Esophagus muscularis mucosa (tissue), 4 donors: Measurements from ENCODE around the gene FEM1A. TPM values are rescaled to one million over a fixed set of nuclear protein-coding genes. Genes with fewer than 3 reads are reported as not detected.
"Not testable (repeated sequence)": the region's sequence is repeated elsewhere in the genome, so short reads cannot be mapped to it uniquely, and the experiment has no call there.

Source experiments
- DNase-seq: peaks from one replicate; pipeline ENCODE4 v3.0.0-alpha.2; 2017; ENCODE audit errors: extremely low spot score
- H3K27ac ChIP-seq, 4 donors: fragments of 200-600 bp; sonication (generic); replicated peaks in 1 of 4; 1 replicate in 3 of 4; 2 replicates in 1 of 4; pipeline ENCODE4 v1.5.1; 2016 to 2019; ENCODE audit warnings: mild to moderate bottlenecking in 1 of 4
- H3K27me3 ChIP-seq, 4 donors: fragments of 200-600 bp; sonication (generic); one replicate each; pipeline versions ENCODE4 v1.5.1 to v1.6.0; 2016 to 2019
- H3K36me3 ChIP-seq, 4 donors: fragments of 200-600 bp; sonication (generic); one replicate each; pipeline ENCODE4 v1.5.1; 2016 to 2019
- H3K4me1 ChIP-seq, 4 donors: fragments of 200-600 bp; sonication (generic); one replicate each; pipeline ENCODE4 v1.5.1; 2016 to 2019
- H3K4me3 ChIP-seq, 4 donors: fragments of 200-600 bp; sonication (generic); 1 replicate in 2 of 4; 2 replicates in 2 of 4; pipeline ENCODE4 v1.5.1; 2016 to 2019; ENCODE audit warnings: mild to moderate bottlenecking in 4 of 4, moderate library complexity in 1 of 4
- H3K9me3 ChIP-seq, 4 donors: fragments of 200-600 bp; sonication (generic); 1 replicate in 3 of 4; 2 replicates in 1 of 4; pipeline ENCODE4 v1.5.1; 2016 to 2019
- CTCF ChIP-seq, 3 experiments: fragments of 200-600 bp in 2 of 3; fragments of 450-650 bp in 1 of 3; sonication (generic) in 2 of 3; IDR thresholded peaks; one replicate each; pipeline ENCODE4 v1.5.1; 2017 to 2019; ENCODE audit warnings: antibody characterized with exemption in 3 of 3, mild to moderate bottlenecking in 2 of 3, moderate library complexity in 1 of 3
- EP300 ChIP-seq: sonication (generic); formaldehyde crosslinking; IDR thresholded peaks from one replicate; pipeline ENCODE4 v1.6.1; 2017; ENCODE audit warnings: antibody characterized with exemption
- POLR2A ChIP-seq: fragments of 450-650 bp; IDR thresholded peaks from one replicate; pipeline ENCODE4 v1.6.1; 2017; ENCODE audit warnings: antibody characterized with exemption, moderate library complexity, mild to moderate bottlenecking, low read depth
- POLR2AphosphoS5 ChIP-seq, 2 donors: sonication (generic); formaldehyde crosslinking; IDR thresholded peaks; one replicate each; pipeline ENCODE4 v1.6.1; 2017; ENCODE audit warnings: antibody characterized with exemption in 2 of 2
- WGBS: methylation state at CpG from one replicate; pipeline ENCODE4 v1.1.5; 2018; 5-methylcytosine and 5-hydroxymethylcytosine counted together
- intact Hi-C: fragments of 100-400 bp; cut with DNase I; formaldehyde crosslinking; loops from one replicate; pipeline ENCODE4 v1.15.1; 2023
- total RNA-seq, 4 donors: library from RNA; depleted of rRNA; stranded (reverse); fragments of >200 nt; gene quantifications; one replicate each; pipeline versions ENCODE4 v1.1.0 to v1.2.1, GENCODE V29; 2016

Gene FEM1A
- total RNA-seq, 4 donors from 2014 or later: 16.2 to 22.8 (median 19.9) TPM

GRCh38 chr19:4774136-4774535 is 17.4 kb upstream of the FEM1A start:
- no peak for DNase-seq
- whole genome bisulfite sequencing: 54% methylated on average over 3 of the region's 3 CpGs
- Histone ChIP-seq H3K4me1 (no peaks in the 10 kb centered on the region), H3K4me3 (no peak overlapping the region), H3K36me3 (no peaks in the 10 kb centered on the region), H3K27ac (no peak overlapping the region), H3K27me3 (peaks cover 0 to 41% (median 0%) of the 10 kb centered on the region in 4 donors), H3K9me3 (no peaks in the 10 kb centered on the region)
- TF ChIP-seq EP300: no peak
- TF ChIP-seq CTCF (IDR thresholded peaks at IDR 0.05): no peak
- TF ChIP-seq POLR2AphosphoS5 (IDR thresholded peaks at IDR 0.05): no peak
- no peak for TF ChIP-seq POLR2A
- intact Hi-C loops: no loop called here

GRCh38 chr19:4775627-4776152 is 15.8 kb upstream of the FEM1A start:
- DNase-seq: no peak
- intact Hi-C loops: no loop called here
- no peaks in the 10 kb centered on the region for H3K36me3 ChIP-seq
- H3K4me1 ChIP-seq: no peaks in the 10 kb centered on the region
- H3K27ac ChIP-seq: no peak overlapping the region
- 77% methylated on average over 5 of the region's 5 CpGs for WGBS
- H3K9me3 ChIP-seq: peaks cover 0 to under 1% (median under 1%) of the 10 kb centered on the region in 4 donors
- TF ChIP-seq POLR2A (no peak), CTCF (IDR thresholded peaks at IDR 0.05) (no peak), EP300 (no peak), POLR2AphosphoS5 (IDR thresholded peaks at IDR 0.05) (no peak)
- peaks cover 0 to 49% (median 0%) of the 10 kb centered on the region in 4 donors for H3K27me3 ChIP-seq
- H3K4me3 ChIP-seq: no peak overlapping the region

- WGBS: 54% methylated on average over 13 of the region's 14 CpGs
- intact Hi-C loops: no loop called here
- peaks cover 0 to 57% (median 0%) of the 10 kb centered on the region in 4 donors for H3K27me3 ChIP-seq
- H3K9me3 ChIP-seq: peaks cover 0 to 5% (median 2%) of the 10 kb centered on the region in 4 donors
- H3K27ac ChIP-seq: no peak overlapping the region
- TF ChIP-seq CTCF (IDR thresholded peaks at IDR 0.05) (no peak), EP300 (no peak), POLR2AphosphoS5 (IDR thresholded peaks at IDR 0.05) (no peak), POLR2A (no peak)
- no peaks in the 10 kb centered on the region for H3K36me3 ChIP-seq
- DNase-seq: no peak
- no peaks in the 10 kb centered on the region for H3K4me1 ChIP-seq
- H3K4me3 ChIP-seq: no peak overlapping the region
Measured at GRCh38 chr19:4776436-4777211, 14.9 kb upstream of the FEM1A start.

- H3K4me1 ChIP-seq, H3K4me3 ChIP-seq, DNase-seq, H3K36me3 ChIP-seq, H3K9me3 ChIP-seq, intact Hi-C loops, H3K27ac ChIP-seq: not testable (repeated sequence)
- peaks cover 0 to 63% (median 0%) of the 10 kb centered on the region in 4 donors for H3K27me3 ChIP-seq
- WGBS: 88% methylated on average over 5 of the region's 5 CpGs
Measured at GRCh38 chr19:4778124-4778523, 13.4 kb upstream of the FEM1A start.

- H3K36me3 ChIP-seq: no peaks in the 10 kb centered on the region
- no peak for TF ChIP-seq EP300
- TF ChIP-seq CTCF (IDR thresholded peaks at IDR 0.05): no peak
- no peak for TF ChIP-seq POLR2A
- peaks cover 0 to 6% (median 2%) of the 10 kb centered on the region in 4 donors for H3K4me1 ChIP-seq
- intact Hi-C loops: no loop called here
- H3K27ac ChIP-seq: no peak overlapping the region
- 78% methylated on average over 6 of the region's 6 CpGs for WGBS
- DNase-seq: no peak
- H3K9me3 ChIP-seq: peaks cover 0 to 5% (median 2%) of the 10 kb centered on the region in 4 donors
- no peak overlapping the region for H3K4me3 ChIP-seq
- H3K27me3 ChIP-seq: peaks cover 0 to 67% (median 0%) of the 10 kb centered on the region in 4 donors
Measured at GRCh38 chr19:4780860-4781259, 10.7 kb upstream of the FEM1A start.
